HG03175 (cell line): ENCODE data around the gene SRXN1.

ENCODE experiments used
- ATAC-seq: cut with Tn5 transposase; IDR thresholded peaks from one replicate; pipeline ENCODE4 v1.9.1; 2021; ENCODE audit warnings: mild to moderate bottlenecking, moderate library complexity; ENCODE audit not compliant: unreplicated experiment

The SRXN1 gene

DNA sequence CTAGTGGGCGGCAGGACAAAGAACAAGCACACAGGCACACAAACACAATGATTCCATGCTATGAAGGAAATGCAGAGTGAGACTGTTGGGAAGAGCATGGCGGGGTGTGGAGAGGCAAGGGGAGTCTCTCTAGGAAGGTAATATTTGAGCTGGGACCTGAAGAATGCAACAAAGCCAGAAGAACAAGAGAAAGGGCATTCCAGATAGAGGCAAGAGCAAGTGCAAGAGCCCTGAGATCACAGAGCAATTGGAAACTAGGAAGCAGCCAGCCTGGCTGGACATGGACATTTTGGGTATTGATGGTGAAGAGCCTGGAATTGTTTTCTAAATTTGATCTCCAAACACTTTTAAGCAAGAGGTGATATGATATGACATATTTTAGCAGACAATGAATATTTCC lies 15.4 kb downstream of the SRXN1 start:
- no peak for ATAC-seq

- ATAC-seq: no peak
Measured at GRCh38 chr20:635893-636338, 17.1 kb downstream of the SRXN1 start.

- no peak for ATAC-seq
Measured at GRCh38 chr20:635028-635892, 17.7 kb downstream of the SRXN1 start.

- no peak for ATAC-seq
Measured at GRCh38 chr20:634148-634925, 18.7 kb downstream of the SRXN1 start.

DNA sequence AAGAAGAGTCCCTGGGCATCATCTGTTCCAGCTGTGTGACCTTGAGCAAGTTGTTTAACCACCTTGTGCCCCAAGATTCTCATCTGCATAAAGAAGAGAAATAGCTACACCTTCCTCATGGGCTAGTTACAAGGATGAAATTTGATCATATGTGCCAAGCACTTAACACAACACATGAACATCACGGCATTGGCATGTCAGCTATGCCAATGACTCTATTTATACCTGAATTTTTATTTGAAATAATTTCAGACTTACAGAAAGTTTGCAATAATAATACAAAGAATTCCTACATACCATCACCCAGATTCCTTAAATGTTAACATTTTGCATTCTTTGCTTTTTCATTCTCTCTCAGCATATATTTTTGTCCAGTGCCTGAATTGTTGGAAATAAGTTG lies 21.9 kb downstream of the SRXN1 start:
- no peak for ATAC-seq

- no peak for ATAC-seq
Measured at GRCh38 chr20:626579-626978, 26.4 kb downstream of the SRXN1 start.

DNA sequence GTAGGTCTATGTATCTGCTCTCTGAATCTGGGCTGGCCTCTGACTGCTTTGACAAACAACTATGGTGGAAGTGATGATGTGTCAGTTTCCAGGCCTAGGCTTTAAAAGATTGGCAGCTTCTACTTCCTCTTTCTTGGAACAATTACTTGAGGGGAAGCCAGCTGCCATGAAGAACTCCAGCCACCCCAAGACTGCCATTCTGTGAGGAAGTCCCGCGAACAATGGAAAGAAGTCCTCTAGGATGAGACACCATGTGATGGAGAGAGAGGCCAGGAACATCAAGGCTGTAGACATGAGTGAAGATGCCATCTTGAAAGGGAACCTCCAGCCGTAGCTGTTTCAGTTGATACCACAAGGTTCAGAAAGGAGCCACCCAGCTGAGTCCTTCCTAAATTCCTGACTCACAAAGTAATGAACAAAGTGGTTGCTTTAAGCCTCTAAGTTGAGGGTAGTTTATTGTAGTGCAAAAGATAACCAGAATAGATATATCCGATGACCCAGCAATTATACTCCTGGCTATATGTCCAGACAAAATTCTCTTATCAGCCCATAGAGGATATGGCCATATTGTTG lies 27.6 kb downstream of the SRXN1 start:
- ATAC-seq: no peak

DNA sequence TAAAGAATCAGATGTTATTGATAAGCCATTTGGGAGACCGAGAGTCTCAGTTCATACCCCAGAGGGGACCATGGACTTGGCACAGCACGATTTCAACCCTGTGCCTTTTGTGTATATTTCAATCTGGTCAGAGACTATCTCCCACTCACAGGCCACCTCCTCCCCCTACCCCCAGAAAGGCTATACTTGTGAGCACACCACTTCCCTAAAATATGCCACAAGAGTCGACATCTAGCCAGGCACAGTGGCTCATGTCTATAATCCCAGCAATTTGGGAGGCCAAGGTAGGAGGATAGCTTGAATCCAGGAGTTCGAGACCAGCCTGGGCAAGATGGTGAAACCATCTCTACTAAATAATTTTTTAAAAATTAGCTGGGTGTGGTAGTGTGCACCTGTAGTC lies 29.3 kb downstream of the SRXN1 start:
- ATAC-seq: no peak

DNA sequence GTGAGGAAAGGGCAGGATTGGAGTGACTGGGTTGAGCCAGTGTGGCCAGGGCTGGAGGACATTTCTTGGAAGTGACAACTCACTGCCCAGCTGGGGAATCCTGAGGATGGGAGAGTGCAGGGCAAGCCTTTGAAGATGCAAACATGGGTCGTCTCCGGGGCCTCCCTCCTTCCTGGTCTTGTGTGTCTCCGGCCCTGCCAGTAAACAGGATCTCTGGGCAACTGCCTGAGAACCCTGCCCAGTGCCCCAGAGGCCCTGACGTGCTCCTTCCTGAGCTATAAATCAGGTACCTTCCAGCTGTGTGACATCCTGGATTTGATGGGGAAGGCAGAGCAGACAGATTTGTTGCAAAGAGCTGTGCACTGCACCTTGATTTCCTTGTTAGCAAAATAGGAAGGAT lies 30.0 kb downstream of the SRXN1 start:
- ATAC-seq: no peak

- no peak for ATAC-seq
Measured at GRCh38 chr20:622161-622560, 30.8 kb downstream of the SRXN1 start.

GRCh38 chr20:621125-621756 lies 31.8 kb downstream of the SRXN1 start:
- ATAC-seq: no peak

DNA sequence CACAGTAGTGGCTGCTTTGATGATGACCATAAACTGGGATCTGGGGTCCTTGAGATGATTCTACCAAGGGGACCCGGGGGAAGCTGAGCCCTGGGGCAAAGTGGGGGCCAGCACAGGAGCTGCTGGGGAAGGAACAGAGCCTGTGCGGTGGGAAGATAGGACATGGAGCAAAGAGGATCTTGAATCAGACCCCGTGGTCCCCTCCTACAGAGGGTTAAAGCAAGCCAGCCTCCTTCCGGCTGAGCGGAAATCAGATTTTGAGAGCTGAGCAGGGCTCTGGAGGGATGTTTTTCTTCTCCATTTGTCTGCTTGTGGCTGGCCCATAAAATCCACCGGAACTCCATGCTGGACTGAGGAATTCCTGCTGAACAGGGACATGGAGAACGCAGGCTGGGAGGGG lies 32.8 kb downstream of the SRXN1 start:
- ATAC-seq: no peak

GRCh38 chr20:618980-619379 lies 34.0 kb downstream of the SRXN1 start:
- no peak for ATAC-seq

DNA sequence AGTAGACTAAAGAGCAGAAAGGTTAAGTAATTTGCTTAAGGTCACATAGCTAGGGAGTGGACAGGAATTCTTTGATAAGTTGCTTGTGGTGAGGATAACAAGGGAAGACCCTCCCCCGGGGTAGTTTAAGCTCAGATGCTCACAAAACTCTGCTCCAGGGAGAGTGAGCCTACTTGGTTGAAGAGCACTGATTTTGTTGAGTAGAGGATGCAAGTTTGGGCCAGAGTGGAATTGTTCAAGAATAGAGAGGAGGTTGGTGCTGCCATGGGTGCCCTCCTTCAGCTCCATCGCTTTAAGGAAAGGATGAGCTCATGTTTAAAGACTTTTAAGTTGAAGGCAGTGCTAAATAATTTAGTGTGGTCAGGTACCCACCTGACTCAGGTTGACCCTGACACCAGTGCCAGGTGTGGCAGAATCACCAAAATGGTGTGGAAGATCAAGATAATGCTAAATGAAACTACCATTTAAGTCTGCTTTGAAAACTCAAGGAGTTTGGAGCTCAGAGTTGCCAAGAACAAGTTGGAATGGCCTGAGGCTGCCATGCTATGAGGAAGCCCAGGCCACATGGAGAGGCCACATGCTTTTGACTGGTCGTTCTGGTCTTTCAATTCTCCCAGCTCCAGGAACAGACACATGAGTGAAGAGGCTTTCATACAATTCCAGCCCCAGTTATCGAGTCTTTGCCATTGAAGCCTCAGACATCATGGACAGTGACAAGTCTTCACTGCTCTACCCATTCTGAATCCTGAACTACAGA lies 34.9 kb downstream of the SRXN1 start:
- no peak for ATAC-seq

DNA sequence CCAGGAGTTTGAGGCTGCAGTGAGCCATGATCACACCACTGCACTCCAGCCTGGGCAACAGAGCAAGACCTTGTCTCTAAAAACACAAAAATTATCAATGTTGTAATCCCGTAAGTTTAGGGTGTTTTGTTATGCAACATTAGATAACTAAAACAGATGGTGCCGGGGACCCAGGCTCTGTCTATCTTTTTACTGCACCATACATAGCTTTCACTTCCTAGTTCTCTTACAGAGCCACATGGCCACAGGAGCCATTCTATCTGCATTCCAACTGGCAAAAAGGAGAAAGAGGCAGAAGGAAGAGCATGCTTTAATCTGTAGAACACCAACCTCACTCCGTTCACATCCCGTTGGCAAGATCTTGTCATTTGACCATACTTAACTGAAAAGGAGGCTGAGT lies 37.5 kb downstream of the SRXN1 start:
- ATAC-seq: no peak

DNA sequence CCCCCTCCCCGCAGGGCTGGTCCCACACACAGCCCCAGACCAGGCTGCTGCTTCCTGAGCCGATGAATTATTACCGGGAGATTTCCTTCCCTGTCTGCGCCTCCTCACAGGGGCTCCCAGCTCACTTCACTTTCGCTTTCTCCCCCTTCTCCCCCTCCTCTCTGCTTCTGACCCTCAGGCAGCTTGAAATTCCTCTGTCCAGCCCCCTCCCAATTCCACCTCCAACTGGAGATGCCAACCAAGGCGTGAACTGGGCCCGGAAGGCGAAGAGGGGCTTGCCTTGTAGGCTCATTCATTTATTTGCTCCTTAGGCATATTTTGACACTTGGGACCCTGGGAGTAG lies 41.2 kb downstream of the SRXN1 start:
- no peak for ATAC-seq

GRCh38 chr20:611047-611842 lies 41.8 kb downstream of the SRXN1 start:
- no peak for ATAC-seq

GRCh38 chr20:610130-611046 lies 42.6 kb downstream of the SRXN1 start, which contains the start of gene TCF15:
TSS of gene TCF15 (minus strand) at chr20:610309. CDS start at chr20:610237, 72 bp downstream.
- no peak for ATAC-seq
